SKM-1 treated with dmso at 0.1 percent for 144 hours (cell line): ENCODE measurements around the gene ACAD9.
"Not testable (repeated sequence)": the region's sequence is repeated elsewhere in the genome, so short reads cannot be mapped to it uniquely, and the experiment has no call there.

Experiments used
- DNase-seq: peaks from one replicate; lab custom pipeline; 2025; ENCODE audit not compliant: unreplicated experiment; lab: John Stamatoyannopoulos, UW

Gene ACAD9

GRCh38 chr3:128879125-128879969 lies at the start of gene ACAD9:
Gene ACAD9 (plus strand): TSS chr3:128879620. CDS start chr3:128879692, 72 bp downstream.
- DNase-seq, result peak; percentile 97

GRCh38 chr3:128829925-128830625 lies 49.3 kb upstream of the ACAD9 start:
- DNase-seq, result not testable (repeated sequence)

DNA sequence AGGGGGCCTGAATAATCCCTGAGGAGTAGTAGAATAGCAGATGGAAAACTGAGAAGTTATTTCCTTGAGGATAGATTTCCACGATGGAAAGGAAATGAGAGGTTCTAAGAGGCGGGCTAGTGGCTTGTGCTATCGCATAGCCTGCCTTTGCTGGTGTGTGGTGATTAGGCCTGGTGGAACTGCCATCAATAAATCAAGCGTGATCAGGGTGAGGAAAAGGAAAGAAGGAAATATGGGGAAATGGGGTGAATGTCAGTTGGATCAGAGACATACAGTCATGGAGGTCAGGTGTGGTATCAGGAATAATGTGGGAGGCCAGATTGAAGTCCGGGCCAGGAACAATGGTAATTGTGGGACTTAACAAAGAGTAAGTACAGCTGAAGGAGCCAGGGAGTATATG lies 48.7 kb upstream of the ACAD9 start:
- not testable (repeated sequence) for DNase-seq

DNA sequence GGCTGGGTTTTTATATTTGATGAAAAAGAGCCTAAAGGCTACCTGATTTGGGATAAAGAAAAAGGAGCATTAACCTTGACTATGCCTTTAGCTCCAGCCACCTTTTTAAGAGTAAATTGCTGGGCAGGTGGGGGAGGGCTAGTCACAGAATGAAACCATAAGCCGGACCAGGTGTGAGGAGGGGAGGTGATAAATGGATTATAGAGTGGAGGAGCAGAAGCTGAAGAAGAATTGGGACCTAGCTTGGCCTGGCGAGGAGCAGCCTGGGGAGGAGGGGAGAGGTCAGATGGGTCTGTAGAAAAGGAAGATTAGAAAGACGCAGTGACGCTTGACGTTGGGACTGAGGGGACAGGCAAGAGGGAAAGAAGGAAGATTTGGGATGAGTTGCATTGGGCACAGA lies 46.4 kb upstream of the ACAD9 start:
- not testable (repeated sequence) for DNase-seq

GRCh38 chr3:128835096-128835495 lies 44.3 kb upstream of the ACAD9 start:
- no peak for DNase-seq

DNA sequence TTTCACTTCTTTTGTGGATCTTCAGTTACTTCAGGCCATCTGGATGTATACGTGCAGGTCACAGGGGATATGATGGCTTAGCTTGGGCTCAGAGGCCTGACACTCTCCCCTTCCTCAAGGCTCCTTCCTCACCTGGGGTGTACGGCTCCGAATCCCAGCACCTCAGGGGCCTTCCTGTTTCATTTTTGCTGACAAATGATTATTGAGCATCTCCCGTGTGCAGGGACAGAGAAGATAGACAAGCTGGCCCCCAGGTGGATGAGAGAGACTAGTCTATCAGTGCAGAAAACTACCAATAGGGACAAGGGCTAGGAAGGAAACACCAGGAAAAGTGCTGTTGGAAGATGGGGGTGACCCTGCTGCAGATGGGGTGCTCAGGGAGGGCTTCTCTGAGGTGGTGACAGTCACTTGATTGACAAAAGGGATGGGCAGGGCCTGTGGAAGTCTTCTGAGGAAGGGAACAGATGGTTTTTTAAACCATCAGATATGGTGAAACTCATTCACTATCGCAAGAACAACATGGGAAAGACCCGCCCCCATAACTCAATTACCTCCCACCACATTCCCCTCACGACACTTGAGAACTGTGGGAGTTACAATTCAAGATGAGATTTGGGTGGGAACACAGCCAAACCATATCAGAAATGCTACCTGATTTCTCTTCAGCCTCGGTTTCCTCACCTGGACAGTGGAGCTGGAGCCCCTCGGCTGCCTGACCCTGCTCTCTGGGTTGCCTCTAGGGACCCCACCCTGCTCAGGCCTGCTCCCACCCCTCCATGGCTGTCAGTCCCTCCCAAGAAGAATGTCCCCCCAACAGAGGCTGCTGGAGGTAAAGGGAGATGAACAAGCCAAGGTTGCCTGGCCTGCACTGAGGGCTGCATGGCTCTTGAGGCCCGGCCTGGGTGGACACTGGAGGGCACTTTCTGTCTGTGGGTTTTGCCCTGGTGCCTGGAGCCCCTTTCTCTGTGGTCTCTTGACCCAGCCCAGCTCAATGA lies 37.2 kb upstream of the ACAD9 start:
- no peak for DNase-seq

DNA sequence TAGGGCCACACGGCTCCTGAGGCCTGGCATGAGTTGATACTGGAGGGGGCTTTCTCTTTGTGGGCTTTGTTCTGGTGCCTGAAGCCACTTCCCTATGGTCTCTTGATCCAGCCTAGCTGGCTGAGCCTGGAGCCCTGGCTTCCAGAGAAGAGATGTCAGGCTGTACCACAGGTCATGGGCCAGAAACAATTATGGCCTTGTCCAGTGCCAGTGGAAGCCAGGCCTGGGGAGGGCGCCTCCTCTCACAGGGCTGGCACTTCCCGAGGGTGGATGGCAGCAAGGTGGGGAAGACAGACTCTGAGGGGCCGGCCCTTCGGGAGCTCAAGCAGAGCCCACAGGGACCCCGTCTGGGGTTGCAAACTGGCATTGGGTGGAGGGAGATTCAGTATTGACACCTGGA lies 34.9 kb upstream of the ACAD9 start:
- DNase-seq, result no peak

DNA sequence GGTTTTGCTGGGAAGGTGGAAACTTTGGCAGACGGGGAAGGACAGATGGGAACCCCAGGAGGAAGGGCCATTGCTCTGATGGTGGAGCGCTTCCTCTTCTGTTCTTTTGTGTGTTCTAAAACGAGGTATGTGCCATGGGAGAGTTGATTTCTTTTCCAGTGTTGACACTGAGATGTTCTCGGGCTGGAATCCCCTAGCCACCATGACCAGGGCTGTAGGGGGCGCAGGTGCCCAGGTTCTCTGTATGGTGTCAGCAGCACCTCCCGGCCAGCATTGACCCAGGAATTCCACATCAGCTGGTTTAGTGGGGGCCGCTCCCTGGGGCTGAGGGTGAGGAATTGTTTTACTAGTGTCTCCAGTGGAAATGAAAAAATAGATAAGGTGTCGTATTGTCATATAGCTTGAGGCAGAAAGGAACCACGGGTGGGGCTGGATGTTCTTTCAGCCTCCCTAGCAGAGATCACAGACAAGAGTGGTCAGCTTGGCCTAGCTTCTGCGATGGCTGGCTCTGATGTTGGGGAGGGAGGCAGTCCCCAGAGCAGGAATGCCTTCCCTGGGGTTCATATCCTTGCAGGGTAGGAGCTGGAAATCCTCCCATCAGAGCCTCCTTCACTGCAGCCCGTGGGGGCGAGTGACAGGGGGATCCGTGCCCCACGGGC lies 34.2 kb upstream of the ACAD9 start:
- peak; percentile 31 for DNase-seq

- DNase-seq, result peak; percentile 85
Measured at GRCh38 chr3:128845778-128846485, 33.5 kb upstream of the ACAD9 start.

- DNase-seq, result peak; percentile 70
Measured at GRCh38 chr3:128846486-128846891, 32.9 kb upstream of the ACAD9 start.

DNA sequence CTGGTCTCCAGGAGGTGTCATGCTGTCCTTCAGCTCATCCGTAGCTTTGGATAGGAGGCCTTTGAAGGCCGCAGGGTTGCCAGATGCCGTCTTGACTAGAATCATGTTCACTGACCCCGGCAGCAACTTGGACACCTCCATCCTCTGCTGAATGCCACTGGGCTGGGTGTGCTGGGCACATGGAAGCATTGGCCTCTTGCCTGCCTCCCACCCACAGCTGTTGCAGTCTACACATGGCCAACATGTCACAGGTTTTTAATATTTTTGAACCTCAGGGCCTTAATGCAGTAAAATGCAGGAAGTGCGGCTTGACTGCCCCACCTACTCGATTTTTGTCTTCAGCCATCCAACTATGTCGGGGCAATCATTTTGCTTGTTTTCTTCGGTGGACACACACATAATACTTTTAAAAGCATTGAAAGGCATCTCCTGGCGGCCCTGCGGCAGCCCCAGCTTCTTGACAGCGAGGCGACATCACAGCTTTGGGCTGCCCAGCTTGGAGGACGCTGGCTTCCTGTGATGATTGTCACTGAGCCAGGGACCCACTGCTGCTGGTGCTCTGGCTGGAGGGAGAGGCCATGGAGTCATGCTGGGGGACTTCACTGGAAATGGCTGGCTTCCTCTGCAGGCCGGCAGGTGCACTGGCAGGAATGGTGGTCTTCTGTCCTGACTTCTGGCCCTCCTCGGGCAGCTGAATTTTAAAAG lies 31.6 kb upstream of the ACAD9 start:
- no peak for DNase-seq

DNA sequence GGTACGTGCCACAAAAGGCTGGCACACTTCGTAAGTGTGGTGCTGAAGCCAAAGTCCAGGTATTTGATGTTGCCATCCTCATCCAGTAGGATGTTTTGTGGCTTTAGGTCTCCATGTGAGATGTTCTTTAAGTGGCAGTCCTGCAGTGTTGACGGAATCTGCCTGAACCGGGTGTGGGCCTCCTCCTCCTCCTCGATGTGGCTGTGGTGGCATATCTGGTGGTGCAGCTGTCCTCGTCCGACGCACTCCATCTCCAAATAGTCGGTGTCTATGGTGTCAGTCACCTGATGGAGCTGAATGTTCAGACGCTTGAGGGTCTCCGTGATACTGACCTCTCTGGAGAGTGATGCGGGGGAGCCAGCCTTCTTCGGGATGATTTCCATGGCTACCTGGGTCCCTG lies 30.5 kb upstream of the ACAD9 start:
- DNase-seq, result no peak

GRCh38 chr3:128849911-128850455 lies 29.4 kb upstream of the ACAD9 start:
- DNase-seq, result no peak

DNA sequence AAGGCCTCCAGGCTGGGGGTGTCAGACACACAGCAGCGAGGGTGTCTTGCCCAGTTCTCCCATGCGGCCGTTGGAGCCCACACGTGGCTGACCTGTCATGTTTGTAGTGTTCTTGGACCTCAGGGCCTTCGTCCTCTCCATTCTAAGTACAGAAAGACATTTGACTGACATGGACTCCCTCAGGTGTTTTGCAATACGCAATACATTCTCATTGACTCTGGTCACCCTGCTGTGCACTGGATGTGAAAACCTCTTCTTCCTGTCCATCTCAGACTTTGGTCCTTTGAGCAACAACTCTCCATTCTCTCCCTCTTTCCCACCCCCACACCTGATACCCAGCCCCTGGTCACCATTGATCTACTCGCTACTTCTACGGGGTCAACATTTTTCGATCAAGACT lies 28.9 kb upstream of the ACAD9 start:
- DNase-seq, result no peak

GRCh38 chr3:128851601-128852000 lies 27.8 kb upstream of the ACAD9 start:
- no peak for DNase-seq

DNA sequence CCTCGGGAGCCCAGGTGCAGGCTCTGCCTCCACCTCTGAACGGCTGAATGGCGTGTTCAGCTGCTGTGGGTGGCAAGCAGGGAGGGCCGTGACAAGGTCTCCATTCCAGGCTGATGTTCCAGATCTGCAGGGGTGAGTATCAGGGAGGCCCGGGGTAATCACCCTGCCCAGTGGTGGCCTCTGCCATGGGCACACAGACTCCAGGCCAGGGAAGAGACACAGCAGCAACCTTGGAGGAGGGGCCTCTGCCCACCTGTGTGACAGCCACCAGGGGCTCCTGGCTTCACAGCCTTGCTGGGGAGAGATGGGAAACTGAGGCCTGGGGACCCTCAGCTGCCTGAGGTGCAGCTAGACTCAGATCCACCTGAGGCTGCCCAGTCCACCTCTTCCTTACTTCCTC lies 25.6 kb upstream of the ACAD9 start:
- DNase-seq, result no peak

DNA sequence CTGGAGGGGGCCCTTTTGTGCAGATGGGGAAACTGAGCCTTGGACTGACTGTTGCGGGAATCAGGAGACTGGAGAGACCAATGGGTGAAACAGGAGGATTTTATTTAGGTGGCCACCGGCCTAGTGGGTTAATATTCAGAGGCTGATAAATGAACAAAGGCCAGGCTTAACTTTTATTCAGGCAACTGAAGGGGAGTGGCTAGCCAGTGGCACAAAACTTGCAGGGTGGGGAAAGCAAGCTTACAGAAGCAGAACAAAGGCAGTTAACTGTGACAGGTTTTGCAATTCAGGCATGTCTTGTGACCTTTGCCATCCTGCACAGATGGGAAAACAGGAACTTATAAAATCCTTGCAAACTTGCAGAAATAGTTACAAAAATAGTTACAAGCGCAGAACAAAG lies 24.9 kb upstream of the ACAD9 start:
- DNase-seq, result peak; percentile 93

GRCh38 chr3:128855569-128855968 lies 23.9 kb upstream of the ACAD9 start:
- no peak for DNase-seq

GRCh38 chr3:128858167-128858566 lies 21.3 kb upstream of the ACAD9 start:
- no peak for DNase-seq
